Measurements from ENCODE around the gene C16orf54. TPM values are rescaled to one million over a fixed set of nuclear protein-coding genes. Genes with fewer than 3 reads are reported as not detected.
A peak's percentile ranks its signal among the peaks of the same experiment; 100 is the strongest.
"Not testable (repeated sequence)": the region's sequence is repeated elsewhere in the genome, so short reads cannot be mapped to it uniquely, and the experiment has no call there.

The C16orf54 gene
- total RNA-seq, 1 donor from 2014 or later, result not detected

DNA sequence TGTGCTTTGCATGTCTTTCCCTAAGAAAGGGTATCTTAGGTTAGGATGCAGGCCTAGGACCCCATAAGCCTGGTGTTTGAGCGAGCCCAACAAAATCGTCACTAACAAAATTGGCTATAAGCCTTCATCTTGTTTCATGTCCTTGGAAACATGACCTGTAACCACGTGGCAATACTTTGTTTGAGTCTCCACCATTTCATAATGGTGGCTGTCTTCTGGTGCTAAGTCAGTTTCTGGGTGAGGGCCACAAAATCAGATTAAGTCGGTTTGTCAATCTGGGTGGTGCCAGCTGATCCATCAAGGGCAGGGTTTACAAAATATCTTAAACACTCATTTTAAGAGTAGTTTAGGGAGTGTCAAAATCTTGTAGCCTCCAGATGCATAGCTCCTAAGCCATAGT lies 33.0 kb downstream of the C16orf54 start:
- Mint-ChIP-seq H3K36me3 (ENCODE audit: low read depth, unreplicated experiment) (no peaks in the 10 kb centered on the region), H3K4me3 (ENCODE audit: unreplicated experiment) (no peak overlapping the region), H3K27me3 (ENCODE audit: unreplicated experiment) (peaks cover 8% of the 10 kb centered on the region), H3K4me1 (ENCODE audit: unreplicated experiment) (peaks cover 15% of the 10 kb centered on the region), H3K9me3 (ENCODE audit: unreplicated experiment) (no peaks in the 10 kb centered on the region), H3K27ac (ENCODE audit: unreplicated experiment) (no peak overlapping the region)
- TF ChIP-seq, protein P1, sequence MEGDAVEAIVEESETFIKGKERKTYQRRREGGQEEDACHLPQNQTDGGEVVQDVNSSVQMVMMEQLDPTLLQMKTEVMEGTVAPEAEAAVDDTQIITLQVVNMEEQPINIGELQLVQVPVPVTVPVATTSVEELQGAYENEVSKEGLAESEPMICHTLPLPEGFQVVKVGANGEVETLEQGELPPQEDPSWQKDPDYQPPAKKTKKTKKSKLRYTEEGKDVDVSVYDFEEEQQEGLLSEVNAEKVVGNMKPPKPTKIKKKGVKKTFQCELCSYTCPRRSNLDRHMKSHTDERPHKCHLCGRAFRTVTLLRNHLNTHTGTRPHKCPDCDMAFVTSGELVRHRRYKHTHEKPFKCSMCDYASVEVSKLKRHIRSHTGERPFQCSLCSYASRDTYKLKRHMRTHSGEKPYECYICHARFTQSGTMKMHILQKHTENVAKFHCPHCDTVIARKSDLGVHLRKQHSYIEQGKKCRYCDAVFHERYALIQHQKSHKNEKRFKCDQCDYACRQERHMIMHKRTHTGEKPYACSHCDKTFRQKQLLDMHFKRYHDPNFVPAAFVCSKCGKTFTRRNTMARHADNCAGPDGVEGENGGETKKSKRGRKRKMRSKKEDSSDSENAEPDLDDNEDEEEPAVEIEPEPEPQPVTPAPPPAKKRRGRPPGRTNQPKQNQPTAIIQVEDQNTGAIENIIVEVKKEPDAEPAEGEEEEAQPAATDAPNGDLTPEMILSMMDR (IDR thresholded peaks at IDR 0.05; ENCODE audit: unreplicated experiment), result no peak
- no peak for DNase-seq (ENCODE audit: low spot score)

DNA sequence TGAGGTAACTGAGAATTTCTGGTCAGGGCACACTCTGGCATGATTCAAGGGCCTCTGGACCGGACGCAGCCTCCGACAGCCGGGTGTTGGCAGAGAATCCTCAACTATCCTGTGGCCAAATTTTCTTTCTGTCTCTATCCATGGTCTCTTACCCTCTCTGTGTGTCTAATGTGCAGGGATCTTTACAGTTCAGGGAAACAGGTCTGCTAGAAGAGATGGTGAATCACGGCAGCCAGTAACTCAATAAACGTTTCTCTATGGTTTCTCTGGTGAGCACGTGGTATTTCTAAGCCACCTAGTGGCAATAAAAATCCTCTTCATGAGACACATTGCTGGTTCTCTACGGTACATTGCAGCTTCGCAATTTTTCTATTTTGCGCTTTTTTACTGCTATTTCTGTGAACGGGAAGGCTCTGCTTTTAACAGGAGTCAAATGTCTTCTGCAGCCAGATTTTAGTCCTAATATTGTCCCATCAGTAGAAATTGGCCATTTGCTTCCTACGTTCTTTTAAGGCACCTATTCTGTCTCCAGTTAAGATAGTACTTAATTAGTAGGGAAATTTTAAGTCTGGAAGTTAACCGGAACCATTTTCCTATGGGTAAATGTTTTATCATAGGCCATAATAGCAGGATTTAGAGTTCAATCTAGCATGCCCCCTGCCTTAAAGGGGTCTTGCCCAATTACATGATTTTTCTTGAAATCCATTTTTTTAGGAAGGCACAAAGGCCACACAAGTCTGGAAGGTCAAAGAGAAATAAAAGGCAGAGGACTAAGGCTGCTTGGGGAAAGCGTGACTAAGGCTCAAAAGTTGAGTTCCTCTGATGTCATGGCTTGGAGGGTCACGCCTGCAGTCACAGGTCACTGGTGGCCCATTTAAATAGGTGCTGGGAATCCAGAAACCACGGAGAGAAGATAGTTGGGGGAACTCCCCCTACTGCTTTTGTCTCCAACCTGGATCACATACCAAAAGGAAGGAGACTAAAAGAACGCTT lies 35.3 kb downstream of the C16orf54 start:
- Mint-ChIP-seq H3K27ac (ENCODE audit: unreplicated experiment) (peak overlapping the region; percentile 96), H3K27me3 (ENCODE audit: unreplicated experiment) (peaks cover 8% of the 10 kb centered on the region), H3K9me3 (ENCODE audit: unreplicated experiment) (no peaks in the 10 kb centered on the region), H3K4me3 (ENCODE audit: unreplicated experiment) (peak overlapping the region; percentile 87), H3K4me1 (ENCODE audit: unreplicated experiment) (peaks cover 15% of the 10 kb centered on the region), H3K36me3 (ENCODE audit: low read depth, unreplicated experiment) (no peaks in the 10 kb centered on the region)
- peak; percentile 46 for DNase-seq (ENCODE audit: low spot score)
- TF ChIP-seq, protein P1 (IDR thresholded peaks at IDR 0.05; ENCODE audit: unreplicated experiment), result peak; percentile 67

DNA sequence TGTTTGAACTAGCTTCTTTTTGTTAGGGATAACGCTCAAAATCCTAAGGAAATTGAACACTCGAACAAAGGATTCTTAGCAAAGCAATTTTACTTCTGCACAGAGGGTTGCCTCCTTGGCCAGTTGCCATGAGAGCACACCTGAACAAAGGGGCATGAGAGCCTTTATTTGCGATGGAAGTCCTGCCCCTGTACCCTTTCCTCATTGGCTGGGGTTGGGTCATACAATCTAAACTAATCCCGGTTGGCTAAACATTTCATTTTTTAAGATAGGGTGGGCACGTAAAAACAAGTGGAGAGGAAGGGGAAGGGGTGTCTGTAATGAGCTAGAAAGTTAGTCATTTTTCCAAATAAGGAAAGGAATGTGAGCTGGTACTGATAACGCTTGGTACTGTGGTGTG lies 36.1 kb downstream of the C16orf54 start:
- not testable (repeated sequence) for H3K36me3 Mint-ChIP-seq (ENCODE audit: low read depth, unreplicated experiment); H3K9me3 Mint-ChIP-seq (ENCODE audit: unreplicated experiment); H3K27me3 Mint-ChIP-seq (ENCODE audit: unreplicated experiment); DNase-seq (ENCODE audit: low spot score)
- Mint-ChIP-seq H3K4me1 (ENCODE audit: unreplicated experiment) (peaks cover 15% of the 10 kb centered on the region), H3K4me3 (ENCODE audit: unreplicated experiment) (peak overlapping the region; percentile 87), H3K27ac (ENCODE audit: unreplicated experiment) (peak overlapping the region; percentile 96)

DNA sequence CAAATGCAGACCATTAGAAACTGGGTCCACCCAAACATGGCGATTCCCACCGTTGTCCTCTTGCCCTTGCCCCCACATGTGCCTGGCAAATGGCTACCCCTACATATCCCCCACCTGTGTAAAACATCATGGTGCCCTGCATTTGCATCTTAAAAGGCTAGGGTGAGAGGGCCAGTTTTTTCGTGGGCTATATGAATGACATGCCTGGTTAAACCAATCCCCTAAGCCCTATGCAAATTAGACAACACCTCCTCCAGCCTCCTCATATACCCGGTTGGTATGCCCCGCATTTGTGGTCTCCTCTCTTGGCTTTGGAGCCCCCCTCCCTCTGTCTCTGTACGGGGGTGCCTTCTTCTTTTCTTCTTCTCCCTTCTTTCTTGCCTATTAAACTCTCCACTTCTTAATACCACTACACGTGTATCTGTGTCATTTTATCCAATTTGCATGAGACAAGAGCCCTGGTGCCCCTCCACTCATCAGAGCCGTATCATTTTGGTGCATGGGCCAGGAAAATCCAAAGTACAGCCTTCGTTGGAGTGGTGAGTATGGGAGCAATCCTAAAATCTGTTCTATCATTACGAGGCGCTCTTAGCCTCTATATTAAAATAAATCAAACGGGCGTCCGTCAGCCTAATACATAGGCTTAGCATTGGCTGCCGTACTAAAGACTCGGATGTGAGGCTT lies 36.7 kb downstream of the C16orf54 start:
- Mint-ChIP-seq H3K9me3 (ENCODE audit: unreplicated experiment) (no peaks in the 10 kb centered on the region), H3K27me3 (ENCODE audit: unreplicated experiment) (peaks cover 8% of the 10 kb centered on the region), H3K27ac (ENCODE audit: unreplicated experiment) (peak overlapping the region; percentile 96), H3K4me3 (ENCODE audit: unreplicated experiment) (peak overlapping the region; percentile 87), H3K36me3 (ENCODE audit: low read depth, unreplicated experiment) (no peaks in the 10 kb centered on the region), H3K4me1 (ENCODE audit: unreplicated experiment) (peaks cover 15% of the 10 kb centered on the region)
- DNase-seq (ENCODE audit: low spot score), result no peak
- TF ChIP-seq, protein P1 (IDR thresholded peaks at IDR 0.05; ENCODE audit: unreplicated experiment), result no peak

DNA sequence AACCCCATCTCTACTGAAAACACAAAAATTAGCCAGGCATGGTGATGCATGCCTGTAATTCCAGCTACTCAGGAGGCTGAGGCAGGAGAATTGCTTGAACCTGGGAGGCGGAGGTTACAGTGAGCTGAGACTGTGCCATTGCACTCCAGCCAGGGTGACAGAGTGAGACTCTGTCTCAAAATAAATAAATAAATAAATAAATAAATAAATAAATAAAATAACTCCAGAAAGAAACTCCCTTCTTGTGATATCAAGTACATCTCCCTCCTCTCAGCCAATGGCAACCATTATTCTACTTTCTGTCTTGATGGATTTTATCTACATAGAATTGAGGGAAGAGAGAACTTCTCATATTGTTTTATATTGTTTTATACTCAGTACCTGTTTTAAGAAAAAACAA lies 38.6 kb downstream of the C16orf54 start:
- peaks cover 18% of the 10 kb centered on the region for H3K4me1 Mint-ChIP-seq (ENCODE audit: unreplicated experiment)

More for the DNA sequence above, 38.6 kb downstream of the C16orf54 start:
- not testable (repeated sequence) for H3K36me3 Mint-ChIP-seq (ENCODE audit: low read depth, unreplicated experiment); H3K27me3 Mint-ChIP-seq (ENCODE audit: unreplicated experiment); H3K4me3 Mint-ChIP-seq (ENCODE audit: unreplicated experiment); H3K27ac Mint-ChIP-seq (ENCODE audit: unreplicated experiment); H3K9me3 Mint-ChIP-seq (ENCODE audit: unreplicated experiment); DNase-seq (ENCODE audit: low spot score)
